H1 (cell line): Measurements from ENCODE around the gene PTPRD. TPM values are rescaled to one million over a fixed set of nuclear protein-coding genes. Genes with fewer than 3 reads are reported as not detected.

Experiments
- CTCF ChIA-PET: fragments of 300-600 bp; sonication (Branson Sonifier 250); formaldehyde crosslinking; loops from one replicate; lab custom pipeline; 2021; ENCODE audit not compliant: partially characterized antibody; lab: Charles Lee
- POLR2A ChIA-PET: fragments of 300-600 bp; sonication (Branson Sonifier 250); formaldehyde crosslinking; loops from one replicate; lab custom pipeline; 2021; ENCODE audit warnings: inconsistent platforms; ENCODE audit not compliant: partially characterized antibody; lab: Charles Lee
- DNase-seq, 2 experiments: peaks; one replicate each; pipeline versions ENCODE4 v3.0.0 to v3.0.0-alpha.2; 2010 to 2022; ENCODE audit warnings: low spot score in 2 of 2, low read depth in 1 of 2, mixed read lengths in 1 of 2
- FAIRE-seq: peaks from 2 replicates; lab custom pipeline; 2011; peaks lifted over from hg19 to GRCh38; lab: Jason Lieb, UNC
- H2AFZ ChIP-seq: 2 replicates; pipeline ENCODE4 v1.8.1; 2012; ENCODE audit warnings: low read length, inconsistent platforms
- H2AK5ac ChIP-seq: 2 replicates; pipeline ENCODE4 v1.6.1; 2013; ENCODE audit warnings: low read depth, low read length
- H2BK120ac ChIP-seq: replicated peaks from 2 replicates; pipeline ENCODE3; 2013; ENCODE audit warnings: low read depth, low read length, inconsistent platforms
- H2BK12ac ChIP-seq: 2 replicates; pipeline ENCODE4 v1.6.1; 2013; ENCODE audit warnings: low read depth, low read length
- H2BK15ac ChIP-seq: 2 replicates; pipeline ENCODE4 v1.6.1; 2013; ENCODE audit warnings: low read length
- H2BK20ac ChIP-seq: 2 replicates; pipeline ENCODE4 v1.6.1; 2013; ENCODE audit warnings: low read length
- H2BK5ac ChIP-seq: 2 replicates; pipeline ENCODE4 v1.6.1; 2013; ENCODE audit warnings: low read depth, low read length
- H3K14ac ChIP-seq: 2 replicates; pipeline ENCODE4 v1.6.1; 2013; ENCODE audit warnings: inconsistent platforms; ENCODE audit not compliant: insufficient read length
- H3K18ac ChIP-seq: 2 replicates; pipeline ENCODE4 v1.6.1; 2013; ENCODE audit warnings: low read length; ENCODE audit errors: extremely low read depth
- H3K23ac ChIP-seq: 2 replicates; pipeline ENCODE4 v1.6.1; 2013; ENCODE audit warnings: inconsistent platforms; ENCODE audit not compliant: insufficient read length
- H3K23me2 ChIP-seq: 2 replicates; pipeline ENCODE4 v1.6.1; 2013; ENCODE audit warnings: low read depth, low read length
- H3K27ac ChIP-seq: 2 replicates; pipeline ENCODE4 v1.6.1; 2011; ENCODE audit warnings: low read depth, low read length, inconsistent platforms
- H3K27me3 ChIP-seq, 4 experiments: replicated peaks in 1 of 4; 1 replicate in 1 of 4; 2 replicates in 3 of 4; pipeline versions ENCODE4 v1.6.1 to v1.8.1; 2011 to 2013; ENCODE audit warnings: low read length in 3 of 4, mild to moderate bottlenecking in 3 of 4, inconsistent platforms in 2 of 4, mixed read lengths in 2 of 4, moderate library complexity in 1 of 4; ENCODE audit not compliant: control insufficient read depth in 3 of 4, insufficient read depth in 3 of 4; ENCODE audit errors: extremely low read depth in 1 of 4
- H3K36me3 ChIP-seq, 4 experiments: 2 replicates each; pipeline versions ENCODE4 v1.6.1 to v1.8.1; 2011 to 2013; ENCODE audit warnings: mild to moderate bottlenecking in 4 of 4, low read length in 3 of 4, moderate library complexity in 2 of 4, control low read depth in 1 of 4, inconsistent platforms in 1 of 4; ENCODE audit not compliant: insufficient read depth in 4 of 4, control insufficient read depth in 2 of 4
- H3K4ac ChIP-seq: replicated peaks from 2 replicates; pipeline ENCODE3; 2013; ENCODE audit warnings: low read length, low read depth, mixed read lengths, inconsistent platforms; ENCODE audit not compliant: insufficient read length
- H3K4me1 ChIP-seq, 4 experiments: replicated peaks in 1 of 4; 1 replicate in 1 of 4; 2 replicates in 3 of 4; pipeline versions ENCODE4 v1.6.1 to v1.8.1; 2011 to 2013; ENCODE audit warnings: low read length in 3 of 4, inconsistent platforms in 2 of 4, mixed read lengths in 1 of 4; ENCODE audit not compliant: insufficient read depth in 4 of 4, control insufficient read depth in 3 of 4
- H3K4me2 ChIP-seq, 2 experiments: 2 replicates each; pipeline versions ENCODE4 v1.6.1 to v1.8.1; 2011 to 2013; ENCODE audit warnings: low read depth in 2 of 2, low read length in 2 of 2, control low read depth in 1 of 2, inconsistent platforms in 1 of 2, mild to moderate bottlenecking in 1 of 2; ENCODE audit not compliant: insufficient read depth in 1 of 2
- H3K4me3 ChIP-seq, 4 experiments: fragments of 200-600, 300-600 bp in 1 of 4; sonication (generic), shearing (Covaris generic), sonication (Bioruptor Twin) in 1 of 4; 2 replicates each; pipeline versions ENCODE4 v1.5.1 to v1.8.1; 2011 to 2016; ENCODE audit warnings: low read length in 4 of 4, low read depth in 3 of 4, control low read depth in 2 of 4, inconsistent platforms in 2 of 4, mild to moderate bottlenecking in 2 of 4, mixed read lengths in 1 of 4, moderate library complexity in 1 of 4; ENCODE audit not compliant: insufficient read depth in 2 of 4; ENCODE audit errors: extremely low read depth in 1 of 4
- H3K56ac ChIP-seq: replicated peaks from 2 replicates; pipeline ENCODE3; 2013; ENCODE audit warnings: low read depth, mild to moderate bottlenecking, mixed read lengths, low read length, inconsistent platforms; ENCODE audit not compliant: insufficient read length
- H3K79me1 ChIP-seq: 2 replicates; pipeline ENCODE4 v1.6.1; 2013; ENCODE audit warnings: low read depth, low read length, control low read depth
- H3K79me2 ChIP-seq, 2 experiments: 2 replicates each; pipeline versions ENCODE4 v1.6.1 to v1.8.1; 2012 to 2013; ENCODE audit warnings: low read length in 2 of 2, mild to moderate bottlenecking in 2 of 2, inconsistent platforms in 1 of 2; ENCODE audit not compliant: insufficient read depth in 2 of 2, control insufficient read depth in 1 of 2
- H3K9ac ChIP-seq, 4 experiments: replicated peaks in 1 of 4; 1 replicate in 1 of 4; 2 replicates in 3 of 4; pipeline versions ENCODE4 v1.6.1 to v1.8.1; 2011 to 2013; ENCODE audit warnings: low read depth in 3 of 4, low read length in 3 of 4, control low read depth in 2 of 4, mild to moderate bottlenecking in 2 of 4, moderate library complexity in 2 of 4, inconsistent platforms in 1 of 4; ENCODE audit errors: extremely low read depth in 1 of 4
- H3K9me3 ChIP-seq, 2 experiments: 2 replicates each; pipeline versions ENCODE4 v1.6.1 to v1.8.1; 2012 to 2013; ENCODE audit warnings: mild to moderate bottlenecking in 2 of 2, moderate library complexity in 2 of 2, control low read depth in 1 of 2, inconsistent platforms in 1 of 2, low read depth in 1 of 2, low read length in 1 of 2, mixed read lengths in 1 of 2; ENCODE audit not compliant: insufficient read depth in 2 of 2
- H4K20me1 ChIP-seq, 2 experiments: replicated peaks in 1 of 2; 2 replicates each; pipeline versions ENCODE3 to v1.8.1; 2011 to 2013; ENCODE audit warnings: inconsistent platforms in 2 of 2, low read length in 2 of 2, mild to moderate bottlenecking in 1 of 2; ENCODE audit not compliant: insufficient read depth in 2 of 2, control insufficient read depth in 1 of 2
- H4K5ac ChIP-seq: 2 replicates; pipeline ENCODE4 v1.6.1; 2013; ENCODE audit warnings: low read length, low read depth, mixed read lengths, inconsistent platforms; ENCODE audit not compliant: insufficient read length
- H4K8ac ChIP-seq: 2 replicates; pipeline ENCODE4 v1.8.0; 2013; ENCODE audit warnings: mild to moderate bottlenecking, moderate library complexity, low read length, inconsistent platforms; ENCODE audit not compliant: insufficient read depth; ENCODE audit errors: extremely low read depth
- H4K91ac ChIP-seq: replicated peaks from 2 replicates; pipeline ENCODE3; 2013; ENCODE audit warnings: low read length, mixed read lengths, inconsistent platforms; ENCODE audit not compliant: insufficient read length
- CEBPB ChIP-seq: IDR thresholded peaks from 2 replicates; pipeline ENCODE4 v1.6.1; 2012; ENCODE audit warnings: low read depth, low read length
- CHD1 ChIP-seq: IDR thresholded peaks from 2 replicates; pipeline ENCODE4 v1.6.1; 2012; ENCODE audit warnings: low read depth, low read length, improper control_type of control experiment
- CHD2 ChIP-seq: IDR thresholded peaks from 2 replicates; pipeline ENCODE4 v1.6.1; 2012; ENCODE audit warnings: low read length, improper control_type of control experiment
- E2F6 ChIP-seq: IDR thresholded peaks from 2 replicates; pipeline ENCODE4 v1.6.1; 2012; ENCODE audit warnings: inconsistent platforms
- RNF2 ChIP-seq: fragments of 200-900, 300-1000 bp; sonication (generic); IDR thresholded peaks from 2 replicates; pipeline ENCODE4 v1.7.1; 2016; ENCODE audit warnings: borderline replicate concordance, low read depth, mild to moderate bottlenecking, antibody characterized with exemption, low read length; ENCODE audit not compliant: poor library complexity, severe bottlenecking; ENCODE audit errors: missing control alignments
- SIN3A ChIP-seq, 2 experiments: IDR thresholded peaks in 1 of 2; conservative IDR thresholded peaks in 1 of 2; 2 replicates each; pipeline ENCODE4 v1.6.1; 2011 to 2012; ENCODE audit warnings: low read length in 2 of 2, improper control_type of control experiment in 1 of 2, low read depth in 1 of 2, mild to moderate bottlenecking in 1 of 2
- SP4 ChIP-seq: IDR thresholded peaks from 2 replicates; pipeline ENCODE4 v1.6.1; 2012; ENCODE audit warnings: low read length, inconsistent platforms
- TAF1 ChIP-seq: IDR thresholded peaks from 2 replicates; pipeline ENCODE4 v1.6.1; 2011; ENCODE audit warnings: mild to moderate bottlenecking, low read depth, low read length
- USF2 ChIP-seq: IDR thresholded peaks from 2 replicates; pipeline ENCODE4 v1.6.1; 2011; ENCODE audit warnings: low read length, improper control_type of control experiment
- YY1 ChIP-seq: IDR thresholded peaks from 2 replicates; pipeline ENCODE4 v1.6.1; 2011; ENCODE audit warnings: low read depth, mild to moderate bottlenecking, low read length
- WGBS, 2 experiments: shearing (Covaris generic) in 1 of 2; methylation state at CpG; one replicate each; pipeline versions ENCODE4 v1.1.6 to v1.1.7; 2013 to 2015; ENCODE audit warnings: low lambda C conversion rate in 2 of 2, mixed read lengths in 2 of 2, inconsistent platforms in 1 of 2, low coverage in 1 of 2, missing lambda C conversion rate in 1 of 2; ENCODE audit not compliant: insufficient replicate concordance in 2 of 2, insufficient coverage in 1 of 2, insufficient read length in 1 of 2; ENCODE audit errors: extremely low coverage in 1 of 2, missing lambda C conversion rate in 1 of 2; 5-methylcytosine and 5-hydroxymethylcytosine counted together
- polyA plus RNA-seq, 7 experiments: library from polyadenylated mRNA; depleted of rRNA in 3 of 7; stranded (reverse) in 5 of 7; unstranded in 2 of 7; fragments of >200 nt in 5 of 7; fragments of 200-250 nt in 2 of 7; gene quantifications; 1 replicate in 5 of 7; 2 replicates in 1 of 7; 4 replicates in 1 of 7; pipeline versions ENCODE4 v1.2.1 to v1.2.3, GENCODE V29; 2011 to 2013; ENCODE audit warnings: missing spikeins in 2 of 7, mixed read lengths in 2 of 7
- total RNA-seq: library from RNA; stranded (reverse); fragmentation: NEBNext Ultra II Directional; extraction: Animal tissue kit (Norgen Biotek cat#: 25700); gene quantifications from 2 replicates; pipeline ENCODE4 v1.2.1, GENCODE V29; 2021

Gene PTPRD
- total and polyA plus RNA-seq, 2 of the 8 experiments (the other 6 are each of a cell fraction or from before 2014, with no cell fraction given): 17.2 to 77.0 TPM

GRCh38 chr9:8337834-8338766 is 2274.7 kb downstream of the PTPRD start:
- H2BK12ac ChIP-seq: no peak overlapping the region
- no peaks in the 10 kb centered on the region for H3K23me2 ChIP-seq
- H2AK5ac ChIP-seq: no peak overlapping the region
- H3K27ac ChIP-seq: no peak overlapping the region
- H4K5ac ChIP-seq: no peak overlapping the region
- H4K91ac ChIP-seq: no peak overlapping the region
- no peak overlapping the region for H3K56ac ChIP-seq
- H3K4me2 ChIP-seq: no peak overlapping the region
- H2AFZ ChIP-seq: no peak overlapping the region
- H2BK5ac ChIP-seq: no peak overlapping the region
- no peak overlapping the region for H3K14ac ChIP-seq
- H3K79me1 ChIP-seq: no peaks in the 10 kb centered on the region
- no peak overlapping the region for H3K4ac ChIP-seq
- no peaks in the 10 kb centered on the region for H3K27me3 ChIP-seq
- no peak for DNase-seq
- H3K36me3 ChIP-seq: peaks cover 0 to 3% (median 0%) of the 10 kb centered on the region in 4 experiments; a peak in 1 of 8 replicates
- no peak overlapping the region for H2BK20ac ChIP-seq
- H3K23ac ChIP-seq: no peak overlapping the region
- no peaks in the 10 kb centered on the region for H3K4me1 ChIP-seq
- no peaks in the 10 kb centered on the region for H3K79me2 ChIP-seq
- H3K18ac ChIP-seq: no peak overlapping the region
- H3K4me3 ChIP-seq: no peak overlapping the region
- no peaks in the 10 kb centered on the region for H4K20me1 ChIP-seq
- no peak overlapping the region for H2BK120ac ChIP-seq
- FAIRE-seq: no peak
- H3K9me3 ChIP-seq: no peaks in the 10 kb centered on the region
- no peak overlapping the region for H2BK15ac ChIP-seq
- no peak overlapping the region for H3K9ac ChIP-seq
- POLR2A ChIA-PET: no interaction called here
- WGBS, 2 experiments: 91% methylated on average over 4 of the region's 4 CpGs; no CpG with 5 or more reads in 1 of the 2 experiments
- no peak overlapping the region for H4K8ac ChIP-seq
- CTCF ChIA-PET: interaction anchor here (0.6 to 1.2 kb wide), 2 partner anchors 8 to 13 kb away, joined by 4 to 5 read pairs; no protein-coding TSS in a partner anchor
- TF ChIP-seq YY1: no peak
- TF ChIP-seq TAF1: no peak
- TF ChIP-seq E2F6: no peak
- TF ChIP-seq SIN3A (conservative IDR thresholded peaks at IDR 0.05 in 1 of 2, IDR thresholded peaks at IDR 0.05 in 1 of 2; ENCODE audit: low read depth in 1 of 2, low read length in 2 of 2): no peak
- TF ChIP-seq RNF2: no peak
- TF ChIP-seq CHD1: no peak
- TF ChIP-seq CHD2: no peak
- no peak for TF ChIP-seq CEBPB
- no peak for TF ChIP-seq SP4
- TF ChIP-seq USF2: no peak
